Esophagus squamous epithelium (tissue), 4 donors: Measurements from ENCODE around the gene SLC17A5.

Experiments
- POLR2A ChIP-seq, 4 donors: fragments of 450-650 bp; IDR thresholded peaks; one replicate each; pipeline ENCODE4 v1.6.1; 2017; ENCODE audit warnings: antibody characterized with exemption in 4 of 4, mild to moderate bottlenecking in 4 of 4, moderate library complexity in 3 of 4
- TF ChIP-seq, protein P1 (sequence below), 6 experiments: fragments of 450-650 bp in 4 of 6; fragments of 200-600 bp in 2 of 6; sonication (generic) in 2 of 6; IDR thresholded peaks; one replicate each; pipeline ENCODE4 v1.5.1; 2016 to 2019; ENCODE audit warnings: antibody characterized with exemption in 6 of 6, mild to moderate bottlenecking in 4 of 6, moderate library complexity in 4 of 6

DNA sequence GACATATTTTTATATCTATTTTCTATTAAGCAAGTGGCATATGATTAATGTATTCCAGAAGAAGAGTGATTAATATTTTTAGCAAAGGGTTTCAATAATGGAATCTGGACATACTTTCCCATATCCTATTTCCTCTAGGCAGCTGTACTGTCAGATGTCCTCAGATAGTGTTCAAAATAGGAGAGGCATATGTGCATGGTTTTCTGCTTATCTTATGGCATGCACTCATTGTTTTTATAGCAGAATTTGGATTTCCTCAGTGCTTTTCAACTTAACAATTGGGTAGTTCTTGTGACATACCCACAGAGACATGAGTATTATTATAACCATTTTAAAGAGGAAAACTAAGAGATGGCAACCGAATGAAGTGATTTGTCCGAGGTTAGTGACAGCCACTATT, 12.6 kb upstream of the SLC17A5 start:
- TF ChIP-seq, protein P1, sequence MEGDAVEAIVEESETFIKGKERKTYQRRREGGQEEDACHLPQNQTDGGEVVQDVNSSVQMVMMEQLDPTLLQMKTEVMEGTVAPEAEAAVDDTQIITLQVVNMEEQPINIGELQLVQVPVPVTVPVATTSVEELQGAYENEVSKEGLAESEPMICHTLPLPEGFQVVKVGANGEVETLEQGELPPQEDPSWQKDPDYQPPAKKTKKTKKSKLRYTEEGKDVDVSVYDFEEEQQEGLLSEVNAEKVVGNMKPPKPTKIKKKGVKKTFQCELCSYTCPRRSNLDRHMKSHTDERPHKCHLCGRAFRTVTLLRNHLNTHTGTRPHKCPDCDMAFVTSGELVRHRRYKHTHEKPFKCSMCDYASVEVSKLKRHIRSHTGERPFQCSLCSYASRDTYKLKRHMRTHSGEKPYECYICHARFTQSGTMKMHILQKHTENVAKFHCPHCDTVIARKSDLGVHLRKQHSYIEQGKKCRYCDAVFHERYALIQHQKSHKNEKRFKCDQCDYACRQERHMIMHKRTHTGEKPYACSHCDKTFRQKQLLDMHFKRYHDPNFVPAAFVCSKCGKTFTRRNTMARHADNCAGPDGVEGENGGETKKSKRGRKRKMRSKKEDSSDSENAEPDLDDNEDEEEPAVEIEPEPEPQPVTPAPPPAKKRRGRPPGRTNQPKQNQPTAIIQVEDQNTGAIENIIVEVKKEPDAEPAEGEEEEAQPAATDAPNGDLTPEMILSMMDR (IDR thresholded peaks at IDR 0.05), result no peak
- no peak for TF ChIP-seq POLR2A (IDR thresholded peaks at IDR 0.05)
